Measurements from ENCODE around the gene PHLDB2. TPM values are rescaled to one million over a fixed set of nuclear protein-coding genes. Genes with fewer than 3 reads are reported as not detected.
A peak's percentile ranks its signal among the peaks of the same experiment; 100 is the strongest.

Gene PHLDB2
- total and polyA plus RNA-seq, 2 of the 13 experiments (the other 11 are each of a cell fraction or from before 2014, with no cell fraction given) = 8.4 to 23.6 TPM

- BruUV-seq (replicated peaks) = no TSS peak
- Histone ChIP-seq H4K20me1 (ENCODE audit: insufficient read depth, low read length) (no peaks in the 10 kb centered on the region), H3K4me3 (replicated peaks in 1 of 3; ENCODE audit: insufficient read depth in 1 of 3, low read depth in 2 of 3, low read length in 3 of 3) (peak overlapping the region in 1 of 3 experiments; percentile 95; a peak in 2 of 6 replicates), H3K79me2 (ENCODE audit: insufficient read depth, low read length) (peaks cover 41% of the 10 kb centered on the region), H3K9me3 (ENCODE audit: low read length) (no peaks in the 10 kb centered on the region), H3K27me3 (ENCODE audit: control insufficient read depth in 1 of 2, insufficient read depth in 2 of 2, low read length in 2 of 2) (no peaks in the 10 kb centered on the region), H3K4me2 (ENCODE audit: low read depth, low read length) (peak overlapping the region; percentile 75), H2AFZ (ENCODE audit: low read length) (no peak overlapping the region), H3K27ac (ENCODE audit: extremely low read length, insufficient read depth, low read length) (no peak overlapping the region), H3K9ac (ENCODE audit: insufficient read depth, low read depth, low read length) (no peak overlapping the region), H3K36me3 (replicated peaks in 1 of 2; ENCODE audit: control insufficient read depth in 1 of 2, insufficient read depth in 2 of 2, low read length in 2 of 2) (0 out of 5 replicates have a peak, but pooled peaks cover 0 to 5% of the 10 kb centered on the region in 2 experiments), H3K4me1 (ENCODE audit: insufficient read depth, low read length) (peaks cover 23% of the 10 kb centered on the region)
- TF ChIP-seq ZNF557 (CRISPR knock-in tag; IDR thresholded peaks at IDR 0.05) (no peak), ZNF121 (CRISPR knock-in tag; IDR thresholded peaks at IDR 0.05) (0 out of 2 replicates have a peak, but pooled peaks have one; percentile 25)
- ChIA-PET POLR2A (no interaction called here), CTCF (ENCODE audit: low intra/inter-chr PET ratio, low total read pairs) (no interaction called here)
- in situ Hi-C loops (cut with HindIII; ENCODE audit: extremely low pct_ligation_motif_present, low pct_unique_long_range_greater_than_20kb) = no loop called here
- FAIRE-seq (no peak), ATAC-seq (no peak), DNase-seq (ENCODE audit: low spot score) (no peak)
- WGBS (ENCODE audit: low lambda C conversion rate) = 93% methylated on average over 10 of the region's 10 CpGs
- intact Hi-C loops (cut with micrococcal nuclease; ENCODE audit: unreplicated experiment) = no loop called here
Measured at GRCh38 chr3:111980716-111981456, 121.8 kb downstream of the PHLDB2 start.

GRCh38 chr3:111981457-111981763 lies 122.3 kb downstream of the PHLDB2 start:
- H4K20me1 ChIP-seq (ENCODE audit: insufficient read depth, low read length) = no peaks in the 10 kb centered on the region
- 73% methylated on average over 3 of the region's 3 CpGs for WGBS (ENCODE audit: low lambda C conversion rate)
- no peak overlapping the region for H2AFZ ChIP-seq (ENCODE audit: low read length)
- no peak overlapping the region for H3K9ac ChIP-seq (ENCODE audit: insufficient read depth, low read depth, low read length)
- in situ Hi-C loops (cut with HindIII; ENCODE audit: extremely low pct_ligation_motif_present, low pct_unique_long_range_greater_than_20kb) (no loop called here), intact Hi-C loops (cut with micrococcal nuclease; ENCODE audit: unreplicated experiment) (no loop called here)
- no peak for TF ChIP-seq ZNF670 (CRISPR knock-in tag; IDR thresholded peaks at IDR 0.05; ENCODE audit: borderline replicate concordance)
- TF ChIP-seq ESRRA (CRISPR knock-in tag; IDR thresholded peaks at IDR 0.05; ENCODE audit: low read depth) = no peak
- no peak for TF ChIP-seq PAX8 (CRISPR knock-in tag; IDR thresholded peaks at IDR 0.05; ENCODE audit: borderline replicate concordance)
- no peak for TF ChIP-seq GZF1 (CRISPR knock-in tag; IDR thresholded peaks at IDR 0.05)
- no peak for TF ChIP-seq ELK4 (CRISPR knock-in tag; IDR thresholded peaks at IDR 0.05; ENCODE audit: borderline replicate concordance)
- TF ChIP-seq ZNF777 (CRISPR knock-in tag; IDR thresholded peaks at IDR 0.05) = no peak
- TF ChIP-seq TARDBP (CRISPR knock-in tag; IDR thresholded peaks at IDR 0.05) = no peak
- H3K27me3 ChIP-seq (ENCODE audit: control insufficient read depth in 1 of 2, insufficient read depth in 2 of 2, low read length in 2 of 2) = no peaks in the 10 kb centered on the region
- H3K36me3 ChIP-seq (replicated peaks in 1 of 2; ENCODE audit: control insufficient read depth in 1 of 2, insufficient read depth in 2 of 2, low read length in 2 of 2) = 0 out of 5 replicates have a peak, but pooled peaks cover 0 to 5% of the 10 kb centered on the region in 2 experiments
- peaks cover 23% of the 10 kb centered on the region for H3K4me1 ChIP-seq (ENCODE audit: insufficient read depth, low read length)
- ChIA-PET CTCF (ENCODE audit: low intra/inter-chr PET ratio, low total read pairs) (no interaction called here), POLR2A (no interaction called here)
- H3K9me3 ChIP-seq (ENCODE audit: low read length) = no peaks in the 10 kb centered on the region
- DNase-seq (ENCODE audit: low spot score) (no peak), FAIRE-seq (no peak), ATAC-seq (no peak)
- H3K4me2 ChIP-seq (ENCODE audit: low read depth, low read length) = peak overlapping the region; percentile 75
- H3K4me3 ChIP-seq (replicated peaks in 1 of 3; ENCODE audit: insufficient read depth in 1 of 3, low read depth in 2 of 3, low read length in 3 of 3) = no peak overlapping the region; a peak in 1 of 6 replicates
- no peak overlapping the region for H3K27ac ChIP-seq (ENCODE audit: extremely low read length, insufficient read depth, low read length)
- H3K79me2 ChIP-seq (ENCODE audit: insufficient read depth, low read length) = peaks cover 41% of the 10 kb centered on the region
- BruUV-seq (replicated peaks) = no TSS peak
